GM23338 (cell line): ENCODE results near the gene IRAK1. TPM values are rescaled to one million over a fixed set of nuclear protein-coding genes. Genes with fewer than 3 reads are reported as not detected.

Experiments used
- ATAC-seq: fragments of 200-7000 bp; cut with Tn5 transposase; 3 replicates; pipeline ENCODE4 v1.9.1; 2020
- DNase-seq: peaks from one replicate; pipeline ENCODE4 v3.0.0-alpha.2; 2015; ENCODE audit warnings: low spot score
- H2AFZ ChIP-seq: fragments of 200-600 bp; sonication (generic); 2 replicates; pipeline ENCODE4 v1.8.0; 2016; ENCODE audit warnings: antibody characterized with exemption, mild to moderate bottlenecking, moderate library complexity
- H3F3A ChIP-seq: fragments of 200-600 bp; sonication (generic); replicated peaks from 2 replicates; pipeline ENCODE4 v1.8.0; 2017; ENCODE audit warnings: antibody characterized with exemption, mixed run types, low read depth
- H3K27ac ChIP-seq: fragments of 200-600 bp; sonication (generic); 2 replicates; pipeline ENCODE4 v1.6.1; 2016; ENCODE audit warnings: low read depth
- H3K27me3 ChIP-seq: fragments of 200-600 bp; sonication (generic); 2 replicates; pipeline ENCODE4 v1.8.0; 2016; ENCODE audit warnings: mild to moderate bottlenecking, mixed run types, moderate library complexity; ENCODE audit not compliant: insufficient read depth
- H3K36me3 ChIP-seq: fragments of 200-600 bp; sonication (generic); 2 replicates; pipeline ENCODE4 v1.8.0; 2016; ENCODE audit warnings: mild to moderate bottlenecking; ENCODE audit not compliant: insufficient read depth
- H3K4me1 ChIP-seq: fragments of 200-600 bp; sonication (generic); 2 replicates; pipeline ENCODE4 v1.8.0; 2016; ENCODE audit warnings: mild to moderate bottlenecking, moderate library complexity; ENCODE audit not compliant: insufficient read depth
- H3K4me2 ChIP-seq: fragments of 200-600 bp; sonication (generic); 2 replicates; pipeline ENCODE4 v1.7.1; 2017; ENCODE audit warnings: mixed run types
- H3K4me3 ChIP-seq: fragments of 200-600 bp; sonication (generic); 2 replicates; pipeline ENCODE4 v1.6.1; 2016; ENCODE audit warnings: mixed run types
- H3K79me2 ChIP-seq: fragments of 200-600 bp; sonication (generic); replicated peaks from 2 replicates; pipeline ENCODE4 v1.8.0; 2017; ENCODE audit warnings: mild to moderate bottlenecking; ENCODE audit not compliant: insufficient read depth
- H3K9me2 ChIP-seq: fragments of 200-600 bp; sonication (generic); 2 replicates; pipeline ENCODE4 v1.8.0; 2017; ENCODE audit not compliant: insufficient read depth
- H4K20me1 ChIP-seq: fragments of 200-600 bp; sonication (generic); replicated peaks from 2 replicates; pipeline ENCODE4 v1.8.0; 2017; ENCODE audit warnings: mild to moderate bottlenecking; ENCODE audit not compliant: insufficient read depth
- H3K27ac Mint-ChIP-seq: 2 replicates; pipeline ENCODE4 v1.8.0; 2020; ENCODE audit warnings: inconsistent platforms, mild to moderate bottlenecking, moderate library complexity, mixed read lengths
- H3K27me3 Mint-ChIP-seq: 3 replicates; pipeline ENCODE4 v1.8.0; 2022; ENCODE audit warnings: low read depth, mild to moderate bottlenecking, moderate library complexity, mixed read lengths, inconsistent platforms; ENCODE audit not compliant: insufficient read depth, poor library complexity
- H3K36me3 Mint-ChIP-seq: 3 replicates; pipeline ENCODE4 v1.8.0; 2021; ENCODE audit warnings: low read depth, mild to moderate bottlenecking, inconsistent platforms, moderate library complexity, mixed read lengths
- H3K4me1 Mint-ChIP-seq: 3 replicates; pipeline ENCODE4 v1.8.0; 2020; ENCODE audit warnings: mild to moderate bottlenecking, inconsistent platforms, mixed read lengths
- H3K4me3 Mint-ChIP-seq: 3 replicates; pipeline ENCODE4 v1.8.0; 2021; ENCODE audit warnings: moderate library complexity, mild to moderate bottlenecking, inconsistent platforms, mixed read lengths
- H3K9me3 Mint-ChIP-seq: 3 replicates; pipeline ENCODE4 v1.8.0; 2020; ENCODE audit warnings: moderate library complexity, mild to moderate bottlenecking, inconsistent platforms, mixed read lengths
- CREB1 ChIP-seq: fragments of 250-450 bp; sonication (Bioruptor Pico); IDR thresholded peaks from 2 replicates; pipeline ENCODE4 v1.5.0; 2020; ENCODE audit warnings: low read depth, mild to moderate bottlenecking, moderate library complexity
- EZH2 ChIP-seq: fragments of 200-600 bp; sonication (generic); IDR thresholded peaks from one replicate; pipeline ENCODE4 v1.8.0; 2017; ENCODE audit warnings: antibody characterized with exemption, mild to moderate bottlenecking, low read depth; ENCODE audit not compliant: unreplicated experiment
- EZH2phosphoT487 ChIP-seq: fragments of 200-600 bp; sonication (generic); IDR thresholded peaks from one replicate; pipeline ENCODE4 v1.8.1; 2018; ENCODE audit warnings: antibody characterized with exemption; ENCODE audit not compliant: unreplicated experiment
- JUNB ChIP-seq: IDR thresholded peaks from one replicate; pipeline ENCODE4 v1.6.1; 2016; ENCODE audit warnings: antibody characterized with exemption; ENCODE audit not compliant: unreplicated experiment
- NANOG ChIP-seq: IDR thresholded peaks from 2 replicates; pipeline ENCODE4 v1.6.1; 2016; ENCODE audit warnings: antibody characterized with exemption, borderline replicate concordance
- POLR2AphosphoS5 ChIP-seq: IDR thresholded peaks from 2 replicates; pipeline ENCODE4 v1.6.1; 2016; ENCODE audit warnings: antibody characterized with exemption, low read depth
- STAT1 ChIP-seq: IDR thresholded peaks from one replicate; pipeline ENCODE4 v1.6.1; 2016; ENCODE audit warnings: antibody characterized with exemption; ENCODE audit not compliant: unreplicated experiment
- ZNF114 ChIP-seq: fragments of 250-450 bp; sonication (Bioruptor Pico); IDR thresholded peaks from 2 replicates; pipeline ENCODE4 v1.5.0; 2020; ENCODE audit warnings: mild to moderate bottlenecking, moderate library complexity
- ZNF331 ChIP-seq: fragments of 250-450 bp; sonication (Bioruptor Pico); IDR thresholded peaks from 2 replicates; pipeline ENCODE4 v1.5.0; 2020; ENCODE audit warnings: low read depth, mild to moderate bottlenecking, moderate library complexity
- polyA plus RNA-seq: library from polyadenylated mRNA; unstranded; fragments of >200 nt; fragmentation: Nextera tagmentation; extraction: Ambion mirVana; gene quantifications from 2 replicates; pipeline ENCODE4 v1.2.1, GENCODE V29; 2016
- total RNA-seq: library from RNA; depleted of rRNA; stranded (reverse); fragments of >200 nt; shearing (Covaris generic); gene quantifications from 2 replicates; pipeline ENCODE4 v1.2.3, GENCODE V29; 2014
- TF ChIP-seq, protein P1 (sequence below), 2 experiments: fragments of 200-600 bp in 1 of 2; sonication (generic) in 1 of 2; conservative IDR thresholded peaks; 2 replicates each; pipeline versions ENCODE4 v1.5.1 to v1.6.1; 2016 to 2017; ENCODE audit warnings: antibody characterized with exemption in 2 of 2, low read depth in 2 of 2, mild to moderate bottlenecking in 2 of 2, moderate library complexity in 1 of 2
- TF ChIP-seq, protein P2 (sequence below): IDR thresholded peaks from one replicate; pipeline ENCODE4 v1.6.1; 2018; ENCODE audit warnings: antibody characterized with exemption; ENCODE audit not compliant: unreplicated experiment
- TF ChIP-seq, protein P3 (sequence below): IDR thresholded peaks from 2 replicates; pipeline ENCODE4 v1.6.1; 2016; ENCODE audit warnings: antibody characterized with exemption
- TF ChIP-seq, protein P4 (sequence below): fragments of 250-450 bp; sonication (Bioruptor Pico); IDR thresholded peaks from 2 replicates; pipeline ENCODE4 v1.5.0; 2020; ENCODE audit warnings: mild to moderate bottlenecking, moderate library complexity

IRAK1 gene
- total and polyA plus RNA-seq, 2 experiments from 2014 or later = 21.6 to 38.0 TPM

DNA sequence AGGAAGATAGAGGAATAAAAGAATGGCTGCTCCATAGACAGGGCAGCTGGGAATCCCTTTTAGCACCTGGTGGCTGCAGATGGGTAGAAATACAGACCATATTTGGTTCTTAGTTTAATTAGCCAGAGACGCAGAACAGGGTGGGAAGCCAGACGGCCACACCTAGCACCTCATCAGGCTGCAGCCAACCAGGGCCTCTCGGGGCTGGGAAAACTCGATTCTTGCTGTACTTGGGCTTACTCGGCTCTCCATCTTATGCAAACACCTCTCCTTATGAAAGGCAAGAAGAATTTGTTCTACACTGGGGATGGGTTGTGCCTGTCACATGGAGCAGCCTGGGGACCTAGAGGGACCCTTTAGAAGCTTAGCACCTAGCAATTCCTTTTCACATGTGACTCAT, 19.7 kb downstream of the IRAK1 start:
- Mint-ChIP-seq H3K27ac (no peak overlapping the region), H3K9me3 (no peaks in the 10 kb centered on the region; the same call in 2 of the 3 replicates), H3K4me1 (peaks cover 11% of the 10 kb centered on the region; the same call in 2 of the 3 replicates), H3K4me3 (no peak overlapping the region), H3K27me3 (peaks cover 5% of the 10 kb centered on the region), H3K36me3 (no peaks in the 10 kb centered on the region)
- Histone ChIP-seq H3K9me2 (no peaks in the 10 kb centered on the region), H3K79me2 (no peaks in the 10 kb centered on the region), H3K36me3 (no peaks in the 10 kb centered on the region), H2AFZ (no peak overlapping the region), H3K27ac (no peak overlapping the region), H4K20me1 (no peaks in the 10 kb centered on the region), H3K27me3 (no peaks in the 10 kb centered on the region), H3K4me3 (no peak overlapping the region), H3K4me1 (no peaks in the 10 kb centered on the region), H3F3A (no peaks in the 10 kb centered on the region), H3K4me2 (no peak overlapping the region)
- TF ChIP-seq, protein P1, sequence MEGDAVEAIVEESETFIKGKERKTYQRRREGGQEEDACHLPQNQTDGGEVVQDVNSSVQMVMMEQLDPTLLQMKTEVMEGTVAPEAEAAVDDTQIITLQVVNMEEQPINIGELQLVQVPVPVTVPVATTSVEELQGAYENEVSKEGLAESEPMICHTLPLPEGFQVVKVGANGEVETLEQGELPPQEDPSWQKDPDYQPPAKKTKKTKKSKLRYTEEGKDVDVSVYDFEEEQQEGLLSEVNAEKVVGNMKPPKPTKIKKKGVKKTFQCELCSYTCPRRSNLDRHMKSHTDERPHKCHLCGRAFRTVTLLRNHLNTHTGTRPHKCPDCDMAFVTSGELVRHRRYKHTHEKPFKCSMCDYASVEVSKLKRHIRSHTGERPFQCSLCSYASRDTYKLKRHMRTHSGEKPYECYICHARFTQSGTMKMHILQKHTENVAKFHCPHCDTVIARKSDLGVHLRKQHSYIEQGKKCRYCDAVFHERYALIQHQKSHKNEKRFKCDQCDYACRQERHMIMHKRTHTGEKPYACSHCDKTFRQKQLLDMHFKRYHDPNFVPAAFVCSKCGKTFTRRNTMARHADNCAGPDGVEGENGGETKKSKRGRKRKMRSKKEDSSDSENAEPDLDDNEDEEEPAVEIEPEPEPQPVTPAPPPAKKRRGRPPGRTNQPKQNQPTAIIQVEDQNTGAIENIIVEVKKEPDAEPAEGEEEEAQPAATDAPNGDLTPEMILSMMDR (conservative IDR thresholded peaks at IDR 0.05; ENCODE audit: low read depth in 2 of 2) = no peak
- TF ChIP-seq CREB1 (CRISPR knock-in tag) (no peak), EZH2 (no peak), STAT1 (no peak), ZNF331 (CRISPR knock-in tag) (no peak), EZH2phosphoT487 (no peak), NANOG (no peak), JUNB (no peak), ZNF114 (CRISPR knock-in tag) (no peak), POLR2AphosphoS5 (no peak)
- TF ChIP-seq, protein P2, sequence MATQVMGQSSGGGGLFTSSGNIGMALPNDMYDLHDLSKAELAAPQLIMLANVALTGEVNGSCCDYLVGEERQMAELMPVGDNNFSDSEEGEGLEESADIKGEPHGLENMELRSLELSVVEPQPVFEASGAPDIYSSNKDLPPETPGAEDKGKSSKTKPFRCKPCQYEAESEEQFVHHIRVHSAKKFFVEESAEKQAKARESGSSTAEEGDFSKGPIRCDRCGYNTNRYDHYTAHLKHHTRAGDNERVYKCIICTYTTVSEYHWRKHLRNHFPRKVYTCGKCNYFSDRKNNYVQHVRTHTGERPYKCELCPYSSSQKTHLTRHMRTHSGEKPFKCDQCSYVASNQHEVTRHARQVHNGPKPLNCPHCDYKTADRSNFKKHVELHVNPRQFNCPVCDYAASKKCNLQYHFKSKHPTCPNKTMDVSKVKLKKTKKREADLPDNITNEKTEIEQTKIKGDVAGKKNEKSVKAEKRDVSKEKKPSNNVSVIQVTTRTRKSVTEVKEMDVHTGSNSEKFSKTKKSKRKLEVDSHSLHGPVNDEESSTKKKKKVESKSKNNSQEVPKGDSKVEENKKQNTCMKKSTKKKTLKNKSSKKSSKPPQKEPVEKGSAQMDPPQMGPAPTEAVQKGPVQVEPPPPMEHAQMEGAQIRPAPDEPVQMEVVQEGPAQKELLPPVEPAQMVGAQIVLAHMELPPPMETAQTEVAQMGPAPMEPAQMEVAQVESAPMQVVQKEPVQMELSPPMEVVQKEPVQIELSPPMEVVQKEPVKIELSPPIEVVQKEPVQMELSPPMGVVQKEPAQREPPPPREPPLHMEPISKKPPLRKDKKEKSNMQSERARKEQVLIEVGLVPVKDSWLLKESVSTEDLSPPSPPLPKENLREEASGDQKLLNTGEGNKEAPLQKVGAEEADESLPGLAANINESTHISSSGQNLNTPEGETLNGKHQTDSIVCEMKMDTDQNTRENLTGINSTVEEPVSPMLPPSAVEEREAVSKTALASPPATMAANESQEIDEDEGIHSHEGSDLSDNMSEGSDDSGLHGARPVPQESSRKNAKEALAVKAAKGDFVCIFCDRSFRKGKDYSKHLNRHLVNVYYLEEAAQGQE = no peak
- TF ChIP-seq, protein P3, sequence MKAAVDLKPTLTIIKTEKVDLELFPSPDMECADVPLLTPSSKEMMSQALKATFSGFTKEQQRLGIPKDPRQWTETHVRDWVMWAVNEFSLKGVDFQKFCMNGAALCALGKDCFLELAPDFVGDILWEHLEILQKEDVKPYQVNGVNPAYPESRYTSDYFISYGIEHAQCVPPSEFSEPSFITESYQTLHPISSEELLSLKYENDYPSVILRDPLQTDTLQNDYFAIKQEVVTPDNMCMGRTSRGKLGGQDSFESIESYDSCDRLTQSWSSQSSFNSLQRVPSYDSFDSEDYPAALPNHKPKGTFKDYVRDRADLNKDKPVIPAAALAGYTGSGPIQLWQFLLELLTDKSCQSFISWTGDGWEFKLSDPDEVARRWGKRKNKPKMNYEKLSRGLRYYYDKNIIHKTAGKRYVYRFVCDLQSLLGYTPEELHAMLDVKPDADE = no peak
- TF ChIP-seq, protein P4, sequence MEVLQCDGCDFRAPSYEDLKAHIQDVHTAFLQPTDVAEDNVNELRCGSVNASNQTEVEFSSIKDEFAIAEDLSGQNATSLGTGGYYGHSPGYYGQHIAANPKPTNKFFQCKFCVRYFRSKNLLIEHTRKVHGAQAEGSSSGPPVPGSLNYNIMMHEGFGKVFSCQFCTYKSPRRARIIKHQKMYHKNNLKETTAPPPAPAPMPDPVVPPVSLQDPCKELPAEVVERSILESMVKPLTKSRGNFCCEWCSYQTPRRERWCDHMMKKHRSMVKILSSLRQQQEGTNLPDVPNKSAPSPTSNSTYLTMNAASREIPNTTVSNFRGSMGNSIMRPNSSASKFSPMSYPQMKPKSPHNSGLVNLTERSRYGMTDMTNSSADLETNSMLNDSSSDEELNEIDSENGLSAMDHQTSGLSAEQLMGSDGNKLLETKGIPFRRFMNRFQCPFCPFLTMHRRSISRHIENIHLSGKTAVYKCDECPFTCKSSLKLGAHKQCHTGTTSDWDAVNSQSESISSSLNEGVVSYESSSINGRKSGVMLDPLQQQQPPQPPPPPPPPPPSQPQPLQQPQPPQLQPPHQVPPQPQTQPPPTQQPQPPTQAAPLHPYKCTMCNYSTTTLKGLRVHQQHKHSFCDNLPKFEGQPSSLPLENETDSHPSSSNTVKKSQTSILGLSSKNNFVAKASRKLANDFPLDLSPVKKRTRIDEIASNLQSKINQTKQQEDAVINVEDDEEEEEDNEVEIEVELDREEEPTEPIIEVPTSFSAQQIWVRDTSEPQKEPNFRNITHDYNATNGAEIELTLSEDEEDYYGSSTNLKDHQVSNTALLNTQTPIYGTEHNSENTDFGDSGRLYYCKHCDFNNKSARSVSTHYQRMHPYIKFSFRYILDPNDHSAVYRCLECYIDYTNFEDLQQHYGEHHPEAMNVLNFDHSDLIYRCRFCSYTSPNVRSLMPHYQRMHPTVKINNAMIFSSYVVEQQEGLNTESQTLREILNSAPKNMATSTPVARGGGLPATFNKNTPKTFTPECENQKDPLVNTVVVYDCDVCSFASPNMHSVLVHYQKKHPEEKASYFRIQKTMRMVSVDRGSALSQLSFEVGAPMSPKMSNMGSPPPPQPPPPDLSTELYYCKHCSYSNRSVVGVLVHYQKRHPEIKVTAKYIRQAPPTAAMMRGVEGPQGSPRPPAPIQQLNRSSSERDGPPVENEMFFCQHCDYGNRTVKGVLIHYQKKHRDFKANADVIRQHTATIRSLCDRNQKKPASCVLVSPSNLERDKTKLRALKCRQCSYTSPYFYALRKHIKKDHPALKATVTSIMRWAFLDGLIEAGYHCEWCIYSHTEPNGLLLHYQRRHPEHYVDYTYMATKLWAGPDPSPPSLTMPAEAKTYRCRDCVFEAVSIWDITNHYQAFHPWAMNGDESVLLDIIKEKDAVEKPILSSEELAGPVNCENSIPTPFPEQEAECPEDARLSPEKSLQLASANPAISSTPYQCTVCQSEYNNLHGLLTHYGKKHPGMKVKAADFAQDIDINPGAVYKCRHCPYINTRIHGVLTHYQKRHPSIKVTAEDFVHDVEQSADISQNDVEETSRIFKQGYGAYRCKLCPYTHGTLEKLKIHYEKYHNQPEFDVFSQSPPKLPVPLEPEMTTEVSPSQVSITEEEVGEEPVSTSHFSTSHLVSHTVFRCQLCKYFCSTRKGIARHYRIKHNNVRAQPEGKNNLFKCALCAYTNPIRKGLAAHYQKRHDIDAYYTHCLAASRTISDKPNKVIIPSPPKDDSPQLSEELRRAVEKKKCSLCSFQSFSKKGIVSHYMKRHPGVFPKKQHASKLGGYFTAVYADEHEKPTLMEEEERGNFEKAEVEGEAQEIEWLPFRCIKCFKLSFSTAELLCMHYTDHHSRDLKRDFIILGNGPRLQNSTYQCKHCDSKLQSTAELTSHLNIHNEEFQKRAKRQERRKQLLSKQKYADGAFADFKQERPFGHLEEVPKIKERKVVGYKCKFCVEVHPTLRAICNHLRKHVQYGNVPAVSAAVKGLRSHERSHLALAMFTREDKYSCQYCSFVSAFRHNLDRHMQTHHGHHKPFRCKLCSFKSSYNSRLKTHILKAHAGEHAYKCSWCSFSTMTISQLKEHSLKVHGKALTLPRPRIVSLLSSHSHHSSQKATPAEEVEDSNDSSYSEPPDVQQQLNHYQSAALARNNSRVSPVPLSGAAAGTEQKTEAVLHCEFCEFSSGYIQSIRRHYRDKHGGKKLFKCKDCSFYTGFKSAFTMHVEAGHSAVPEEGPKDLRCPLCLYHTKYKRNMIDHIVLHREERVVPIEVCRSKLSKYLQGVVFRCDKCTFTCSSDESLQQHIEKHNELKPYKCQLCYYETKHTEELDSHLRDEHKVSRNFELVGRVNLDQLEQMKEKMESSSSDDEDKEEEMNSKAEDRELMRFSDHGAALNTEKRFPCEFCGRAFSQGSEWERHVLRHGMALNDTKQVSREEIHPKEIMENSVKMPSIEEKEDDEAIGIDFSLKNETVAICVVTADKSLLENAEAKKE (CRISPR knock-in tag) = no peak
- DNase-seq (peak; percentile 12), ATAC-seq (peak; percentile 71)
